Head of caudate nucleus (tissue), 42 donors: ENCODE results near the gene SORT1.

Experiments
- DNase-seq, 42 donors: peaks; one replicate each; pipeline versions ENCODE4 v3.0.0 to v3.0.0-alpha.2; 2020 to 2021; ENCODE audit warnings: mixed read lengths in 7 of 42
- intact Hi-C: fragments of 100-400 bp; cut with DNase I; formaldehyde crosslinking; loops from one replicate; pipeline ENCODE4 v1.15.0; 2022

SORT1 gene

DNA sequence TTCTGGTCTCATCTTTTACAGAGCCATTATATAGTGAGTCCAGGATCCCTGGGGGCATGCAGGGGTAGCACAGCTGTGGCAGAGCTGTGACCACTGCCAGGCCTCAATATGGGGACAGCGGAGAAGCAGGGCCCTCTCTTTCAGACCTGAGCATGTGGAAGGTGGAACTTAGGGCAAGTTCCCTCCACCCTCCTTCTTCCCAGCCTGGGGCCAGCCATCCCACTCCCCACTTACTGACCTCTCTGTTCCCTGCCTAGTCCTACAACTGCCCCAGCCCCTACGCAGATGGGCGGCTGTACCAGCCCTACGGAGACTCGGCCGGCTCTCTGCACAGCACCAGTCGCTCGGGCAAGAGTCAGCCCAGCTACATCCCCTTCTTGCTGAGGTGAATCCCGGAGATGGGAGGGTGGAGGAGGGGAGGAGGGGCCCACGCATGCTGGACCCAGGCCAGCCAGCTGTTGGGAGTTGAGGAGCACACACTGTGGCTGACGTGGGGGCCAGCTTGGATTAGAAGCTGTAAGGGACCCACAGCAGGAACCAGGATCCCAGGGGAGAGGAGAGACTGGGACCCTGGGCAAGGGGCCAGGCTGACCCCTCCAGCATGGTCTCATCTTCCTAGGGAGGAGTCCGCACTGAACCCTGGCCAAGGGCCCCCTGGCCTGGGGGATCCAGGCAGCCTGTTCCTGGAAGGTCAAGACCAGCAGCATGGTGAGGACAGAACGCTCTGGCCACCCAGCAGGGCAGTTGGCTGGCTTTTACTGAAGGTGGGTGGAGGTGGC, 125.5 kb downstream of the SORT1 start:
- intact Hi-C loops: loop anchor here (10.0 kb wide), 1 partner anchor 263 kb away; the partner anchor contains the start of gene GPR61

DNA sequence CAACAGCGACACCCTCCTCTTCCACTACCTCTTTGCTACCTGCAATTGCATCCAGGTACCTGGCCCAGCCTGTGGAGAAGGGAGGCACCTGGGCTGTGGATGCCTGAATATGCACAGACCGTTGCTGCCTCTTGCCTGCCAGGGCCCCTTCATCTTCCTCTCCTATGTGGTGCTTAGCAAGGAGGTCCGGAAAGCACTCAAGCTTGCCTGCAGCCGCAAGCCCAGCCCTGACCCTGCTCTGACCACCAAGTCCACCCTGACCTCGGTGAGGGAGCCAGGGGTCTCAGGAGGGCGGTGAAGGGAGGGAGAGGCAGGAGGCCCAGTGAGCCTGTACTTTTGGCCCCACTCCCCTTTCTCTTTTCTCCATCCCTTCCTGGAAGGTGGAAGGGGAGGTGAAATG, 126.3 kb downstream of the SORT1 start:
- no peak for DNase-seq
- intact Hi-C loops: loop anchor here (10.0 kb wide), 1 partner anchor 263 kb away; the partner anchor contains the start of gene GPR61

More for the DNA sequence above, 125.5 kb downstream of the SORT1 start:
- peak in 1 of 42 donors; percentile 21 for DNase-seq

DNA sequence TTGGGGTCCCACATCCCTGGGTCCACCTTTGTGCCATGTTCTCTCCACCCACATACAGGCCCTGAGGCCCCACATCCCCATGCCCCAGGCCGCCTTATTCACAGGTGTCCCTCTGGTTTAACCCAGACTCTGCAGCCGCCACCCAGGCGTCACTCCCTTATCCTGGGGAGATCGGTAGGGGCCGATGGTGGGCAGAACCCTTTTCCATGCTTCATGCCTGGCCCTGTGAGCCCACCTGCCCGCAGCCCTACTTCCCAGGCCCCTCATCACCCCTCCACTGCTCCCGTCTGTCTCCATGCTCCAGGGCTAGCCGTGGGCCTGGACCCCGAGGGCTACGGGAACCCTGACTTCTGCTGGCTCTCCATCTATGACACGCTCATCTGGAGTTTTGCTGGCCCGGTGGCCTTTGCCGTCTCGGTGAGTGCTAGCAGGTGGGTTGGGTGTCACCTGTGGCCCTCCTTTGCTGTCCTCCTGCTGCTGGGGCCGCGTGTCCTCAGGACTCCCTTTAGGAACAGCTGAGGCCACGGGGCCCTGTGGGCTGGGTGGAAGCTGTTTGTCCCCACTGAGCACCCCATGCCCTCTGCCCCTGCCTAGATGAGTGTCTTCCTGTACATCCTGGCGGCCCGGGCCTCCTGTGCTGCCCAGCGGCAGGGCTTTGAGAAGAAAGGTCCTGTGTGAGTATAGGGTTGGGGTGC, 126.9 kb downstream of the SORT1 start:
- DNase-seq: no peak
- intact Hi-C loops: loop anchor here (10.0 kb wide), 1 partner anchor 264 kb away; the partner anchor contains the start of gene GPR61

DNA sequence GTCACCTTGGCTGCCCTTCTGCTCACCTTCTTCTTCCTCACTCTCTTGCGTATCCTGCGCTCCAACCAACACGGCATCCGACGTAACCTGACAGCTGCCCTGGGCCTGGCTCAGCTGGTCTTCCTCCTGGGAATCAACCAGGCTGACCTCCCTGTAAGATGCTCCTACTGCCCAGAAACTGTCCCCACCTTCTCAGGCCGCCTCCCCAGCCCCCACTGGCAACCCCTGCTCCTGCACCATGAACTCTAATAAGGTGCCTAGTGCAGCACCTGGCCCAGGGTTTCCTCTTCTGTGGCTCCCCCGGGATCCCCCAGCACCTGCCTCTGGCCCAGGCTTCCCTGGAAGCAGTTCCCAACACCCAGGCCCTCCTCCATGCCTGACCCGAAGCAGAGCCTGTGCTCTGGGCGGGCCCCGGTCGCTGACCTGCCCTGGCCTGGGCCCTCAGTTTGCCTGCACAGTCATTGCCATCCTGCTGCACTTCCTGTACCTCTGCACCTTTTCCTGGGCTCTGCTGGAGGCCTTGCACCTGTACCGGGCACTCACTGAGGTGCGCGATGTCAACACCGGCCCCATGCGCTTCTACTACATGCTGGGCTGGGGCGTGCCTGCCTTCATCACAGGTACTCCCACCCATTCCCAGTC, 127.6 kb downstream of the SORT1 start:
- intact Hi-C loops: loop anchor here (10.0 kb wide), 3 partner anchors 125 to 265 kb away; partner anchors contain the start of genes ELAPOR1, GPR61 and SORT1
- no peak for DNase-seq

DNA sequence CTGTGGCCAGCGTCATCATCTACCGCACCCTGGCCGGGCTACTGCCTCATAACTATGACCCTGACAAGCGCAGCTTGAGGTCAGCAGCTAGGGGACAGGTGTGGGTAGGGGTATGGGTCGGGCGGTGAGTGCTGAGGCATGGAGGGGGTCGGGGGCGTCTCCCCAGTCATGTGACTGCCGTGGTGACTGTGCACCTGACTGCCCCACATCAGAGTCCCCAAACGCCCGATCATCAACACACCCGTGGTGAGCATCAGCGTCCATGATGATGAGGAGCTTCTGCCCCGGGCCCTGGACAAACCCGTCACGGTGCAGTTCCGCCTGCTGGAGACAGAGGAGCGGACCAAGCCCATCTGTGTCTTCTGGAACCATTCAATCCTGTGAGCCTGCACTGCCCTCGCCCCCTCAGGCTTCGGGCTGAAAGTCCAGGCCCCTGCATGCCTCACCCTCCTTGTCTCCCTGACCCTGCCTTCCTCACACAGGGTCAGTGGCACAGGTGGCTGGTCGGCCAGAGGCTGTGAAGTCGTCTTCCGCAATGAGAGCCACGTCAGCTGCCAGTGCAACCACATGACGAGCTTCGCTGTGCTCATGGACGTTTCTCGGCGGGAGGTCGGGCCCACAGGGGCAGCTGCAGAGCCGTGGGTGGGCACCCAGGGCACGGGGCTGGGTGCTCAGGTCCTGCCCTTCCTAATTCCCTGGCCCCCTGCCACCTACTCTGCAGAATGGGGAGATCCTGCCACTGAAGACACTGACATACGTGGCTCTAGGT, 128.3 kb downstream of the SORT1 start:
- peak in 1 of 42 donors; percentile 29 for DNase-seq
- intact Hi-C loops: loop anchor here (10.0 kb wide), 2 partner anchors 125 to 155 kb away; partner anchors contain the start of genes ELAPOR1 and SORT1

DNA sequence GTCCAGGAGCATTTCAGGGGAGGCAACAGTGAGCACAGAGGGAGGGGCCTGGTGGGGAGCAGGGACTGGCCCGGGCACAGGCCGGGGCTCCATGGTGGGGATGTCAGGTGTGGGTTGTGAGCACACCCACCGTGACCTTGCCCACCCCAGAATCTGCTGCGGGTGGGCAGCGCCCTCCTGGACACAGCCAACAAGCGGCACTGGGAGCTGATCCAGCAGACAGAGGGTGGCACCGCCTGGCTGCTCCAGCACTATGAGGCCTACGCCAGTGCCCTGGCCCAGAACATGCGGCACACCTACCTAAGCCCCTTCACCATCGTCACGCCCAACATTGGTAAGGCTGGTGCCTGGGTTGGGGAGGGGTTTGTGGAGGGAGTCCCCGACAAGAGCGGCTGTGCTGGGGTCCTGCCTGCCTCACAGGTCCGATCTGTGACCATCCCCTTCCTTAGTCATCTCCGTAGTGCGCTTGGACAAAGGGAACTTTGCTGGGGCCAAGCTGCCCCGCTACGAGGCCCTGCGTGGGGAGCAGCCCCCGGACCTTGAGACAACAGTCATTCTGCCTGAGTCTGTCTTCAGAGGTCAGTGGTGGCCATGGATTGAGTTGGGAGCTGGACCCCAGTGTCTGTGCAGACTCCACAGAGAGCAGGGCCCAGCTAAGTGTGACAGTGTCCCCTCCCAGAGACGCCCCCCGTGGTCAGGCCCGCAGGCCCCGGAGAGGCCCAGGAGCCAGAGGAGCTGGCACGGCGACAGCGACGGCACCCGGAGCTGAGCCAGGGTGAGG, 129.1 kb downstream of the SORT1 start:
- peak in 3 of 42 donors; percentile 52 to 64 (median 52) for DNase-seq
- intact Hi-C loops: loop anchor here (10.0 kb wide), 2 partner anchors 126 to 154 kb away; partner anchors contain the start of genes ELAPOR1 and SORT1

DNA sequence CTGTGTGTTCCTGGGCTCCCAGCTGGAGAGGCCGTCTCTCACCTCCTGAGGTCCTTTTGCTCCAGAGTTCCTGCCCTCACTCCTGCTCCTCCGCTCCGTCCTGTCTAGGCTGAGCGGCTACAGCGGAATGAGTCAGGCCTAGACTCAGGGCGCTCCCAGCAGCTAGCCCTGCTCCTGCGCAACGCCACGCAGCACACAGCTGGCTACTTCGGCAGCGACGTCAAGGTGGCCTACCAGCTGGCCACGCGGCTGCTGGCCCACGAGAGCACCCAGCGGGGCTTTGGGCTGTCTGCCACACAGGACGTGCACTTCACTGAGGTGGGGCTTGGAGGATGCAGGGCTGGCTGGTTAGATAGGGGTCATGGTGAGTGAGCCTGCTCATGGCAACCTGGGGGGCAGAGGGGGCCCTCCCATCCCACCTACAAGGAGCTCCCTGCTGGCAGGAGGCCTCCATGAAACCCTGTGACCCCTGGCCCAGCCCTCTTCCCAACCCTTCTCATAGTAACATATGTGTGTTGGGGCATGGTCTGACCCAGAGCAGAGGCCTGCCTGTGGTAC, 129.9 kb downstream of the SORT1 start:
- DNase-seq: peak in 1 of 42 donors; percentile 24
- intact Hi-C loops: loop anchor here (10.0 kb wide), 2 partner anchors 127 to 153 kb away; partner anchors contain the start of genes ELAPOR1 and SORT1

DNA sequence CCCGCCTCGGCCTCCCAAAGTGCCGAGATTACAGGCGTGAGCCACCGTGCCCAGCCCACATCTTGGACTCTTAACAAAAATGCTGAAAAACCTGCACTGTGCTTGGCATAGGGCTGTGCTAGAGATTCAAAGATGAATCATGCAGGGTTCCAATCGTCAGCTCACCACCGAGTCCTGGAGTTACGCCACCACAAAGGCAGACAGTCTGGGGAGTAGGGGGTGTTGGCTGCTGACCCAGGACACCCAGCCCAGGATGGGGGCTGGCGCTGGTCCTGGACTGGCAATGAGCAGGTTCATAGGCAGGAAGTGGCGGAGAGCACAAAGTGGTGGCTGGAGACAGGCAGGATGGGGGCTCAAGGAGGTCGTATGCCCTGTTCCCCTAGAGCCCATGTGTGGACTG, 130.8 kb downstream of the SORT1 start:
- DNase-seq: no peak
- intact Hi-C loops: loop anchor here (10.0 kb wide), 2 partner anchors 128 to 152 kb away; partner anchors contain the start of genes ELAPOR1 and SORT1

DNA sequence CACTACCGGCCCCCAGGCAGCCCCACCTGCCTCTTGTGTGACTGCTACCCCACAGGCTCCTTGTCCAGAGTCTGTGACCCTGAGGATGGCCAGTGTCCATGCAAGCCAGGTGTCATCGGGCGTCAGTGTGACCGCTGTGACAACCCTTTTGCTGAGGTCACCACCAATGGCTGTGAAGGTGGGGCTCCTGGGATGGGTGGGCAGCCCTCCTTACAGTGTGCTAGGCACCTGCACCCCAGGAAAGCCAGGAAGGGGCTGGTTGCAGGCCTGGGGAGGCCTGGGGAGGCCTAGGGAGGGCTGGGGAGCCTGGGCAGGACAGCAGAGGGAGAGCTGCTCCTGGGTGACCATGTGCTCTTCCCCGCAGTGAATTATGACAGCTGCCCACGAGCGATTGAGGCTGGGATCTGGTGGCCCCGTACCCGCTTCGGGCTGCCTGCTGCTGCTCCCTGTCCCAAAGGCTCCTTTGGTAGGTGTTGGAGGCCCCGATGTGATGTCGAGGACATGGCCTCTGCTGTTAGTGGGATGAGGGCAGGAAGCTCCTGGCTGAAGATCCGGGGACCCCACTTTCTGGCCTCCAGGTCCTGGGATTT, 131.9 kb downstream of the SORT1 start:
- intact Hi-C loops: loop anchor here (10.0 kb wide), 2 partner anchors 129 to 151 kb away; partner anchors contain the start of genes ELAPOR1 and SORT1

DNA sequence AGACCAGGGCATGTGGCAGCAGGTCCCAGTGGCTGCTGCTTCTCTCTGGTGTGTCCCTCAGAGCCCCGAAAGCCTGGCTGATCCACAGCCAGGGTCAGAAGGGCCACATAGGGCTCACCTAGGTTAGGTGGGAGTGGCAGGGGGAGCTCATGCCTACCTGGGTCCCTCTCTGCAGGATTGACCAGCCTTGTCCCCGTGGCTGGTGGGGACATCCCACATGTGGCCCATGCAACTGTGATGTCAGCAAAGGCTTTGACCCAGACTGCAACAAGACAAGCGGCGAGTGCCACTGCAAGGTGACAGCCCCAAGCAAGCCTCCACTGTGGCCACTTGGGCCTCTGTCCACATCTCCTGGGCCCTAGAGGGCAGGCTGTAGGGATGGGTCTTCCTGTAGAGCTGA, 132.7 kb downstream of the SORT1 start:
- peak in 2 of 42 donors; percentile 9 to 15 for DNase-seq
- intact Hi-C loops: loop anchor here (10.0 kb wide), 2 partner anchors 130 to 150 kb away; partner anchors contain the start of genes ELAPOR1 and SORT1

More for the DNA sequence above, 131.9 kb downstream of the SORT1 start:
- peak in 1 of 42 donors; percentile 17 for DNase-seq

DNA sequence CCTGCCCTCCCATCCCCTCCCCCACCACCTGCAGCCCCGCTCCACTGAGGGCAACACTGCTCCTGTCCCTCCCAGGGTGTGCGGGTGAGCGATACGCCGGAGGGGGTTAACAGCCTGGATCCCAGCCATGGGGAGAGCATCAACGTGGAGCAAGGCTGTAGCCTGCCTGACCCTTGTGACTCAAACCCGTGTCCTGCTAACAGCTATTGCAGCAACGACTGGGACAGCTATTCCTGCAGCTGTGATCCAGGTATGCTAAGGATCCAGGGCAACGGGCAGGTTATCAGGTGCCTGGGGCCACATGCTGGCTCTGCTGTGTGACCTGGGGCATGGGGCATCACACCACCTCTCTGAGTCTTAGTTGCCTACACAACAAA, 133.4 kb downstream of the SORT1 start:
- DNase-seq: no peak
- intact Hi-C loops: loop anchor here (5.0 to 10.0 kb wide), 3 partner anchors 62 to 150 kb away; partner anchors contain the start of genes ELAPOR1 and SORT1

DNA sequence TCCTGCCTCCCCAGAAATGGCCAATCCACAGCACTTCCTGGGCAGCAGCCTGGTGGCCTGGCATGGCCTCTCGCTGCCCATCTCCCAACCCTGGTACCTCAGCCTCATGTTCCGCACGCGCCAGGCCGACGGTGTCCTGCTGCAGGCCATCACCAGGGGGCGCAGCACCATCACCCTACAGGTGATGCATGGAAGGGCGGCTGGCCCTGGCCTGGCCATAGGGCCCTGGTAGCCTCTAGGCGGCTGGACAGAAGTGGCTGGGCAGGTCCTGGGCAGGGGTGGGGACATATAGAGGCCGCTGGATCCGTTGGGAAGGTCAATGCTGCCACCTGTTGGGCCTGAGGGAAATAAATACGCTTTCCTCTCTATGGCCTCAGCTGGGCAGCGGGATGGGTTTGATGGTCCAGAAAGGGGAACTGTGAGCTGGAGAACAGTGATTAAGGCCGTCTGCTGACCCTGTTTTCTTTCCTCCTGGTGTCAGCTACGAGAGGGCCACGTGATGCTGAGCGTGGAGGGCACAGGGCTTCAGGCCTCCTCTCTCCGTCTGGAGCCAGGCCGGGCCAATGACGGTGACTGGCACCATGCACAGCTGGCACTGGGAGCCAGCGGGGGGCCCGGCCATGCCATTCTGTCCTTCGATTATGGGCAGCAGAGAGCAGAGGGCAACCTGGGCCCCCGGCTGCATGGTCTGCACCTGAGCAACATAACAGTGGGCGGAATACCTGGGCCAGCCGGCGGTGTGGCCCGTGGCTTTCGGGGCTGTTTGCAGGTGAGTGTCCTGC, 133.9 kb downstream of the SORT1 start:
- intact Hi-C loops: loop anchor here (5.0 to 10.0 kb wide), 3 partner anchors 61 to 149 kb away; partner anchors contain the start of genes ELAPOR1 and SORT1
- DNase-seq: peak; percentile 63 to 94 (median 84)

DNA sequence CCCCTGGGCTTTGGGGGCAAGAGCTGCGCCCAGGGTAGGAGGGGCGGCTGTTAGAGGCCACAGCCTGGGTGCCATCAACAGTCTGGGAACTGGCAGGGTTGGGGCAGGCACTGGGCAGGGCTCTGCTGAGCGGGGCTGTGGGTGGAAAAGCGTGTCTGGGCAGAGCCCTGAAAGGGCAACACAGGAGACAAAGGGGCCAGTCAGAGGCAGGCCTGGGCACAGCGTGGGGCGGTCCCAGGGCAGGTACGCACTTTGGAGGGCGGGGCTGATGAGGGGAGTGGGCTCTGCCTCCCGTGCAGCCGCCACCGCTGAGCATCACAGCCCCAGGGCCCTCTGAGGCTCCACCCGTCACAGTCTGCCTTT, 134.5 kb downstream of the SORT1 start:
- DNase-seq: peak in 2 of 42 donors; percentile 26 to 51
- intact Hi-C loops: loop anchor here (5.0 to 10.0 kb wide), 3 partner anchors 61 to 148 kb away; partner anchors contain the start of genes ELAPOR1 and SORT1

DNA sequence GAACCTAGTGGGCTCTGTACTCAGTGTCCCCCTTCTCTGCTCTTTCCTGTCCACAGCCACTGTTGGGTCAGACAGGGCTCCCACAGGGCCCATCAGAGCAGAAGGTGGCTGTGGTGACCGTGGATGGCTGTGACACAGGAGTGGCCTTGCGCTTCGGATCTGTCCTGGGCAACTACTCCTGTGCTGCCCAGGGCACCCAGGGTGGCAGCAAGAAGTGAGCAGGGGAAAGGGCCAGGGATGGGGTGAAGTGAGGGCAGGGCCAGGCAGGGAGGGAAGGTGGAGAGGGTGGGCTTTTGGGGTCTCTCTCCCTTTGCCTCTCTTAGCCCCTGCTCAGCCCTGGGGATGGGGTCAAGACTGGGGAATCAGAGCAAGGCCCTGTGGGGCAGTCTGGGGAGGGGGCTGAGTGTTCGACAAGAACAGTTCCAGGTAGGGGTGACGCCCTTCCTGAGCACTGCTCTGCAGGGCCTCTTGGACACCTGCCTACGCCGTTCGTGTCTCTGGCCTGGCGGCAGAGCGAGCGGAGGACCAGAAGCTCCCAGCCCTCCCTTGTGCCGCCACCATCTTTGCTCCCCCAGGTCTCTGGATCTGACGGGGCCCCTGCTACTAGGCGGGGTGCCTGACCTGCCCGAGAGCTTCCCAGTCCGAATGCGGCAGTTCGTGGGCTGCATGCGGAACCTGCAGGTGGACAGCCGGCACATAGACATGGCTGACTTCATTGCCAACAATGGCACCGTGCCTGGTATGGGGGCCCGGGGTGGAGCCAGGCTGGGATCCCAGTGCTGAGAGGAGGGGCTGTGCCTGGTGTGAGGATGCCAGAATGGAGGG, 135.3 kb downstream of the SORT1 start:
- DNase-seq: no peak
- intact Hi-C loops: loop anchor here (5.0 to 10.0 kb wide), 3 partner anchors 60 to 148 kb away; partner anchors contain the start of genes ELAPOR1 and SORT1

DNA sequence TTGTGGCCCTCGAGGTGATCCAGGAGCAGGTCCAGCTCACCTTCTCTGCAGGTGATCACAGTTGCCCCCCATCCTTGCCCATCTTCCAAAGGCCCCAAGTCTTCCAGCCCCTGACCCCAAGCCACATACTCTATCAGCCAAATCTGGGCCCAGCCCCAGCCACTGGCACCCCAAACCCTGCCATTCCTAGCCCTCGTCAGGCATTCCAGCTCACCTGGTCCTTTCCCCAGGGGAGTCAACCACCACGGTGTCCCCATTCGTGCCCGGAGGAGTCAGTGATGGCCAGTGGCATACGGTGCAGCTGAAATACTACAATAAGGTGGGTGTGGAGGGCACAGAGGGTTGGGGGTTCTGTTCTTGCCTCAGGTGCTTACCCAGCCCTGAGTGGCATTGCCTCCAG, 136.1 kb downstream of the SORT1 start:
- DNase-seq: no peak
- intact Hi-C loops: loop anchor here (5.0 to 10.0 kb wide), 3 partner anchors 59 to 147 kb away; partner anchors contain the start of genes ELAPOR1 and SORT1
